HEK293 (cell line): ENCODE results near the gene GNG4.
"Not testable (repeated sequence)": the region's sequence is repeated elsewhere in the genome, so short reads cannot be mapped to it uniquely, and the experiment has no call there.

Source experiments
- CTCF ChIA-PET: fragments of 350-600 bp; formaldehyde crosslinking; extraction: SDS; loops from one replicate; lab custom pipeline; 2021; ENCODE audit warnings: antibody characterized with exemption; lab: Yijun Ruan, JAX
- POLR2A ChIA-PET: fragments of 300-600 bp; formaldehyde crosslinking; extraction: SDS; loops from one replicate; lab custom pipeline; 2020; ENCODE audit warnings: antibody characterized with exemption, inconsistent platforms; lab: Yijun Ruan, JAX
- H3K27ac ChIP-seq: fragments of 200-500 bp; sonication (Bioruptor generic); 2 replicates; pipeline ENCODE4 v1.5.1; 2014; ENCODE audit warnings: low read depth, low read length, control low read depth, inconsistent platforms; ENCODE audit errors: extremely low read depth
- H3K36me3 ChIP-seq, 2 experiments: fragments of 200-500 bp in 1 of 2; sonication (Bioruptor generic) in 1 of 2; 1 replicate in 1 of 2; 2 replicates in 1 of 2; pipeline ENCODE4 v1.5.1; 2014 to 2017; ENCODE audit warnings: inconsistent platforms in 2 of 2, low read length in 2 of 2; ENCODE audit not compliant: control insufficient read depth in 2 of 2, insufficient read depth in 1 of 2
- H3K4me1 ChIP-seq: fragments of 200-500 bp; sonication (Bioruptor generic); 2 replicates; pipeline ENCODE4 v1.5.1; 2014; ENCODE audit warnings: mild to moderate bottlenecking, low read length, inconsistent platforms; ENCODE audit not compliant: control insufficient read depth, insufficient read depth
- H3K4me3 ChIP-seq: 2 replicates; pipeline ENCODE4 v1.5.1; 2011; ENCODE audit warnings: low read depth, mild to moderate bottlenecking, control low read depth, low read length, moderate library complexity
- H3K9me3 ChIP-seq: fragments of 200-500 bp; sonication (Bioruptor generic); 2 replicates; pipeline ENCODE4 v1.5.1; 2014; ENCODE audit warnings: low read depth, low read length, inconsistent platforms; ENCODE audit not compliant: control insufficient read depth, insufficient read depth
- EGR2 ChIP-seq: fragments of 450-650 bp; formaldehyde crosslinking; IDR thresholded peaks from 2 replicates; pipeline ENCODE4 v1.5.1; 2016; ENCODE audit warnings: low read depth, missing biosample characterization, missing genetic modification characterization
- GLIS1 ChIP-seq: fragments of 450-650 bp; formaldehyde crosslinking; IDR thresholded peaks from 2 replicates; pipeline ENCODE4 v1.5.1; 2016; ENCODE audit warnings: missing biosample characterization, missing genetic modification characterization
- HOXA7 ChIP-seq: sonication (generic); formaldehyde crosslinking; IDR thresholded peaks from 2 replicates; pipeline ENCODE4 v1.8.1; 2022; ENCODE audit warnings: missing genetic modification reagents, borderline replicate concordance
- ZBTB21 ChIP-seq: fragments of 450-650 bp; formaldehyde crosslinking; IDR thresholded peaks from 2 replicates; pipeline ENCODE4 v1.5.1; 2017; ENCODE audit warnings: missing biosample characterization, missing genetic modification characterization
- ZNF132 ChIP-seq: fragments of 450-650 bp; formaldehyde crosslinking; IDR thresholded peaks from 2 replicates; pipeline ENCODE4 v1.5.1; 2017; ENCODE audit warnings: missing biosample characterization, missing genetic modification characterization, borderline replicate concordance
- ZNF146 ChIP-seq: fragments of 450-650 bp; formaldehyde crosslinking; IDR thresholded peaks from 2 replicates; pipeline ENCODE4 v1.5.1; 2016; ENCODE audit warnings: missing biosample characterization, missing genetic modification characterization
- ZNF211 ChIP-seq: fragments of 450-650 bp; formaldehyde crosslinking; IDR thresholded peaks from 2 replicates; pipeline ENCODE4 v1.5.1; 2016; ENCODE audit warnings: low read depth, missing biosample characterization, missing genetic modification characterization
- ZNF280C ChIP-seq: fragments of 450-650 bp; formaldehyde crosslinking; IDR thresholded peaks from 2 replicates; pipeline ENCODE4 v1.5.1; 2016; ENCODE audit warnings: missing biosample characterization, missing genetic modification characterization
- ZNF311 ChIP-seq: fragments of 450-650 bp; formaldehyde crosslinking; IDR thresholded peaks from 2 replicates; pipeline ENCODE4 v1.5.1; 2017; ENCODE audit warnings: missing biosample characterization, missing genetic modification characterization, borderline replicate concordance
- ZNF354C ChIP-seq: fragments of 450-650 bp; formaldehyde crosslinking; IDR thresholded peaks from 2 replicates; pipeline ENCODE4 v1.5.1; 2016; ENCODE audit warnings: missing biosample characterization, missing genetic modification characterization, low read depth, borderline replicate concordance
- ZNF473 ChIP-seq: fragments of 450-650 bp; formaldehyde crosslinking; IDR thresholded peaks from 2 replicates; pipeline ENCODE4 v1.5.1; 2017; ENCODE audit warnings: missing biosample characterization, missing genetic modification characterization
- ZNF600 ChIP-seq: fragments of 450-650 bp; formaldehyde crosslinking; IDR thresholded peaks from 2 replicates; pipeline ENCODE4 v1.5.1; 2016; ENCODE audit warnings: missing biosample characterization, missing genetic modification characterization
- ZNF629 ChIP-seq: fragments of 450-650 bp; formaldehyde crosslinking; IDR thresholded peaks from 2 replicates; pipeline ENCODE4 v1.5.1; 2017; ENCODE audit warnings: missing biosample characterization, missing genetic modification characterization
- TF ChIP-seq, protein P1 (sequence below): fragments of 450-650 bp; formaldehyde crosslinking; IDR thresholded peaks from 2 replicates; pipeline ENCODE4 v1.5.1; 2016; ENCODE audit warnings: missing biosample characterization, missing genetic modification characterization
- TF ChIP-seq, protein P2 (sequence below): fragments of 450-650 bp; formaldehyde crosslinking; IDR thresholded peaks from 2 replicates; pipeline ENCODE4 v1.5.1; 2017; ENCODE audit warnings: missing biosample characterization, missing genetic modification characterization
- TF ChIP-seq, protein P3 (sequence below): fragments of 450-650 bp; IDR thresholded peaks from 2 replicates; pipeline ENCODE4 v1.5.1; 2018; ENCODE audit warnings: missing biosample characterization, mild to moderate bottlenecking, missing genetic modification characterization
- TF ChIP-seq, protein P4 (sequence below): fragments of 450-650 bp; formaldehyde crosslinking; IDR thresholded peaks from 2 replicates; pipeline ENCODE4 v1.5.1; 2017; ENCODE audit warnings: missing biosample characterization, missing genetic modification characterization

Gene GNG4

DNA sequence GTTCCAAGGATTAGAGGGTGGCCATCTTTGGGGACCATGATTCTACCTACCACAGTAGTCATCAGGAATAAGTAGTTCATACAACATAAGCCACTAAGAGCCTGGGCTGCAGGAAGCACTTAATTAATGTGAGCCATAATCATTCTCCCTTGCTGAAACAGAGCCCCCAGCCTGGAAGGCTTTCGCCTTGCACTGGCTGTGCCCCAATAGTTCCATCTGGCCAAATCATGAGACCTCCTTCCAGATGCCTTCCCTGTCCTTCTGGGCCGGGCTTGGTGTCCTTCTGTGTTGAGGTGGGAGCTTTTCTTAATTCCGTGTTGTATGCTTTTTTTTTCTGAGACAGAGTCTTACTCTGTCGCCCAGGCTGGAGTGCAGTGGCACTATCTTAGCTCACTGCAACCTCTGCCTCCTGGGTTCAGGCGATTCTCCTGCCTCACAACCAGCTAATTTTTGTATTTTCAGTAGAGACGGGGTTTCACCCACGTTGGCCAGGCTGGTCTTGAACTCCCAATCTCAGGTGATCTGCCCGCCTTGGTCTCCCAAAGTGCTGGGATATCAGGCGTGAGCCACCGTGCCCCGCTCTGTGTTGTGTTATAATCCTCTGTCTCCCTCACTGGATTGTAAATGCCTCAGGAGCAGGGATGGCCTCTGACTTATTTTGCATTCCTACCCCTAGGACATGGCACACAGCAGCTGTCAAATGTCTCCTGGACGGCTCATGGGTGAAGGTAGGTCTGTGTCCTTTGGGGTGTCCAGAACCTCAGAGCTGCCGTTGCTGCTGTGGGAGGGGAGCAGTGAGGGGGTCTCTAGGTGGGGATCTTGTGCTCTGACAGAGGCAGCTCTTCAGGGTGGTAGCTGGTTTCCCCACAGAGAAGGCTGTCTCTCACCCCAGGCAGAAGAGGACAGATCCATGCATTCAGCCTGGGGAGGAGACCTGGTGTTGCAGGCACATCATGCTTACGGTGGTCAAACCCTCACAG lies 10.1 kb downstream of the GNG4 start:
- ChIA-PET CTCF (interaction anchor here (0.6 kb wide), 1 partner anchor 151 kb away, joined by 4 read pairs; no protein-coding TSS in a partner anchor), POLR2A (no interaction called here)

DNA sequence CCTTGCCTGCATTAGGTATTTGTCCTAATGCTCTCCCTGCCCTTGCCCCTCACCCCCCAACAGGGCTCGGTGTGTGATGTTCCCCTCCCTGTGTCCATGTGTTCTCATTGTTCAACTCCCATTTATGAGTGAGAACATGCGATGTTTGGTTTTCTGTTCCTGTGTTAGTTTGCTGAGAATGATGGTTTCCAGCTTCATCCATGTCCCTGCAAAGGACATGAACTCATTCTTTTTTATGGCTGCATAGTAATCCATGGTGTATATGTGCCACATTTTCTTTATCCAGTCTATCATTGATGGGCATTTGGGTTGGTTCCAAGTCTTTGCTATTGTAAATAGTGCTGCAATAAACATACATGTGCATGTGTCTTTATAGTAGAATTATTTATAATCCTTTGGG lies 11.0 kb downstream of the GNG4 start:
- H3K4me1 ChIP-seq, H3K9me3 ChIP-seq, H3K4me3 ChIP-seq, H3K27ac ChIP-seq, POLR2A ChIA-PET, H3K36me3 ChIP-seq, CTCF ChIA-PET: not testable (repeated sequence)
- peak; percentile 97 for TF ChIP-seq ZNF146 (tag by site-specific recombination)

More for the DNA sequence above, 10.1 kb downstream of the GNG4 start:
- Histone ChIP-seq H3K36me3 (no peaks in the 10 kb centered on the region), H3K9me3 (no peaks in the 10 kb centered on the region), H3K4me1 (peaks cover 3% of the 10 kb centered on the region; the same call in 1 of the 2 replicates), H3K27ac (no peak overlapping the region), H3K4me3 (no peak overlapping the region)
- TF ChIP-seq, protein P1, sequence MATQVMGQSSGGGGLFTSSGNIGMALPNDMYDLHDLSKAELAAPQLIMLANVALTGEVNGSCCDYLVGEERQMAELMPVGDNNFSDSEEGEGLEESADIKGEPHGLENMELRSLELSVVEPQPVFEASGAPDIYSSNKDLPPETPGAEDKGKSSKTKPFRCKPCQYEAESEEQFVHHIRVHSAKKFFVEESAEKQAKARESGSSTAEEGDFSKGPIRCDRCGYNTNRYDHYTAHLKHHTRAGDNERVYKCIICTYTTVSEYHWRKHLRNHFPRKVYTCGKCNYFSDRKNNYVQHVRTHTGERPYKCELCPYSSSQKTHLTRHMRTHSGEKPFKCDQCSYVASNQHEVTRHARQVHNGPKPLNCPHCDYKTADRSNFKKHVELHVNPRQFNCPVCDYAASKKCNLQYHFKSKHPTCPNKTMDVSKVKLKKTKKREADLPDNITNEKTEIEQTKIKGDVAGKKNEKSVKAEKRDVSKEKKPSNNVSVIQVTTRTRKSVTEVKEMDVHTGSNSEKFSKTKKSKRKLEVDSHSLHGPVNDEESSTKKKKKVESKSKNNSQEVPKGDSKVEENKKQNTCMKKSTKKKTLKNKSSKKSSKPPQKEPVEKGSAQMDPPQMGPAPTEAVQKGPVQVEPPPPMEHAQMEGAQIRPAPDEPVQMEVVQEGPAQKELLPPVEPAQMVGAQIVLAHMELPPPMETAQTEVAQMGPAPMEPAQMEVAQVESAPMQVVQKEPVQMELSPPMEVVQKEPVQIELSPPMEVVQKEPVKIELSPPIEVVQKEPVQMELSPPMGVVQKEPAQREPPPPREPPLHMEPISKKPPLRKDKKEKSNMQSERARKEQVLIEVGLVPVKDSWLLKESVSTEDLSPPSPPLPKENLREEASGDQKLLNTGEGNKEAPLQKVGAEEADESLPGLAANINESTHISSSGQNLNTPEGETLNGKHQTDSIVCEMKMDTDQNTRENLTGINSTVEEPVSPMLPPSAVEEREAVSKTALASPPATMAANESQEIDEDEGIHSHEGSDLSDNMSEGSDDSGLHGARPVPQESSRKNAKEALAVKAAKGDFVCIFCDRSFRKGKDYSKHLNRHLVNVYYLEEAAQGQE (tag by site-specific recombination): no peak
- no peak for TF ChIP-seq ZBTB21 (tag by site-specific recombination)

- ChIA-PET CTCF (interaction anchor here (0.6 to 0.8 kb wide), 4 partner anchors 9 to 298 kb away, joined by 3 to 6 read pairs (median 4); no protein-coding TSS in a partner anchor), POLR2A (no interaction called here)
- Histone ChIP-seq H3K27ac (no peak overlapping the region), H3K4me1 (peaks cover 7% of the 10 kb centered on the region), H3K36me3 (no peaks in the 10 kb centered on the region), H3K4me3 (no peak overlapping the region), H3K9me3 (no peaks in the 10 kb centered on the region)
- TF ChIP-seq ZNF354C (tag by site-specific recombination) (no peak), ZNF211 (tag by site-specific recombination) (no peak), GLIS1 (no peak), ZNF600 (tag by site-specific recombination) (no peak), ZNF629 (no peak), ZNF473 (tag by site-specific recombination) (no peak), EGR2 (no peak), ZNF132 (tag by site-specific recombination) (no peak), ZNF280C (tag by site-specific recombination) (no peak), HOXA7 (no peak), ZNF311 (tag by site-specific recombination) (no peak)
- TF ChIP-seq, protein P2, sequence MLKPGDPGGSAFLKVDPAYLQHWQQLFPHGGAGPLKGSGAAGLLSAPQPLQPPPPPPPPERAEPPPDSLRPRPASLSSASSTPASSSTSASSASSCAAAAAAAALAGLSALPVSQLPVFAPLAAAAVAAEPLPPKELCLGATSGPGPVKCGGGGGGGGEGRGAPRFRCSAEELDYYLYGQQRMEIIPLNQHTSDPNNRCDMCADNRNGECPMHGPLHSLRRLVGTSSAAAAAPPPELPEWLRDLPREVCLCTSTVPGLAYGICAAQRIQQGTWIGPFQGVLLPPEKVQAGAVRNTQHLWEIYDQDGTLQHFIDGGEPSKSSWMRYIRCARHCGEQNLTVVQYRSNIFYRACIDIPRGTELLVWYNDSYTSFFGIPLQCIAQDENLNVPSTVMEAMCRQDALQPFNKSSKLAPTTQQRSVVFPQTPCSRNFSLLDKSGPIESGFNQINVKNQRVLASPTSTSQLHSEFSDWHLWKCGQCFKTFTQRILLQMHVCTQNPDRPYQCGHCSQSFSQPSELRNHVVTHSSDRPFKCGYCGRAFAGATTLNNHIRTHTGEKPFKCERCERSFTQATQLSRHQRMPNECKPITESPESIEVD (tag by site-specific recombination): no peak
- TF ChIP-seq, protein P3, sequence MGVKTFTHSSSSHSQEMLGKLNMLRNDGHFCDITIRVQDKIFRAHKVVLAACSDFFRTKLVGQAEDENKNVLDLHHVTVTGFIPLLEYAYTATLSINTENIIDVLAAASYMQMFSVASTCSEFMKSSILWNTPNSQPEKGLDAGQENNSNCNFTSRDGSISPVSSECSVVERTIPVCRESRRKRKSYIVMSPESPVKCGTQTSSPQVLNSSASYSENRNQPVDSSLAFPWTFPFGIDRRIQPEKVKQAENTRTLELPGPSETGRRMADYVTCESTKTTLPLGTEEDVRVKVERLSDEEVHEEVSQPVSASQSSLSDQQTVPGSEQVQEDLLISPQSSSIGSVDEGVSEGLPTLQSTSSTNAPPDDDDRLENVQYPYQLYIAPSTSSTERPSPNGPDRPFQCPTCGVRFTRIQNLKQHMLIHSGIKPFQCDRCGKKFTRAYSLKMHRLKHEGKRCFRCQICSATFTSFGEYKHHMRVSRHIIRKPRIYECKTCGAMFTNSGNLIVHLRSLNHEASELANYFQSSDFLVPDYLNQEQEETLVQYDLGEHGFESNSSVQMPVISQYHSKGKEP (tag by site-specific recombination): no peak
- TF ChIP-seq, protein P4, sequence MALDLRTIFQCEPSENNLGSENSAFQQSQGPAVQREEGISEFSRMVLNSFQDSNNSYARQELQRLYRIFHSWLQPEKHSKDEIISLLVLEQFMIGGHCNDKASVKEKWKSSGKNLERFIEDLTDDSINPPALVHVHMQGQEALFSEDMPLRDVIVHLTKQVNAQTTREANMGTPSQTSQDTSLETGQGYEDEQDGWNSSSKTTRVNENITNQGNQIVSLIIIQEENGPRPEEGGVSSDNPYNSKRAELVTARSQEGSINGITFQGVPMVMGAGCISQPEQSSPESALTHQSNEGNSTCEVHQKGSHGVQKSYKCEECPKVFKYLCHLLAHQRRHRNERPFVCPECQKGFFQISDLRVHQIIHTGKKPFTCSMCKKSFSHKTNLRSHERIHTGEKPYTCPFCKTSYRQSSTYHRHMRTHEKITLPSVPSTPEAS: no peak
These were observed 11.6 kb downstream of the GNG4 start for GRCh38 chr1:235637756-235638534.
